WI38 (cell line): ENCODE results near the gene NBDY.

Experiments
- H3K4me3 ChIP-seq: 2 replicates; pipeline ENCODE4 v1.5.1; 2011; ENCODE audit warnings: low read depth, mild to moderate bottlenecking, control low read depth, low read length
- CTCF ChIP-seq: IDR thresholded peaks from 2 replicates; pipeline ENCODE4 v1.5.1; 2012; ENCODE audit warnings: low read depth, mild to moderate bottlenecking, control low read depth, low read length

Gene NBDY

GRCh38 chrX:56793112-56793430, 64.0 kb downstream of the NBDY start:
- H3K4me3 ChIP-seq, result no peak overlapping the region
- no peak for TF ChIP-seq CTCF

GRCh38 chrX:56793521-56794320, 64.7 kb downstream of the NBDY start:
- no peak for TF ChIP-seq CTCF

GRCh38 chrX:56794404-56795230, 65.6 kb downstream of the NBDY start:
- TF ChIP-seq CTCF, result no peak
- H3K4me3 ChIP-seq, result no peak overlapping the region

More at GRCh38 chrX:56793521-56794320, 64.7 kb downstream of the NBDY start:
- H3K4me3 ChIP-seq, result no peak overlapping the region

- H3K4me3 ChIP-seq, result no peak overlapping the region
- TF ChIP-seq CTCF, result no peak
Observed at GRCh38 chrX:56795309-56795868, 66.3 kb downstream of the NBDY start.

GRCh38 chrX:56796641-56797395, 67.8 kb downstream of the NBDY start:
- no peak for TF ChIP-seq CTCF
- H3K4me3 ChIP-seq, result no peak overlapping the region

GRCh38 chrX:56797574-56798338, 68.7 kb downstream of the NBDY start:
- TF ChIP-seq CTCF, result no peak
- H3K4me3 ChIP-seq, result no peak overlapping the region
